Mucosa of stomach (tissue), 1 donor: ENCODE data around the gene PSKH1.
"Not testable (repeated sequence)": the region's sequence is repeated elsewhere in the genome, so short reads cannot be mapped to it uniquely, and the experiment has no call there.

ENCODE experiments used
- H3K27me3 ChIP-seq: one replicate; pipeline ENCODE4 v1.7.0; 2013; ENCODE audit warnings: mild to moderate bottlenecking, low read length; ENCODE audit not compliant: control insufficient read depth, insufficient read depth
- H3K36me3 ChIP-seq: one replicate; pipeline ENCODE4 v1.7.0; 2013; ENCODE audit warnings: low read length; ENCODE audit not compliant: control insufficient read depth, insufficient read depth
- H3K4me1 ChIP-seq: one replicate; pipeline ENCODE4 v1.7.0; 2013; ENCODE audit warnings: mild to moderate bottlenecking, low read length; ENCODE audit not compliant: control insufficient read depth, insufficient read depth
- H3K4me3 ChIP-seq: one replicate; pipeline ENCODE4 v1.7.0; 2013; ENCODE audit warnings: low read length
- H3K9ac ChIP-seq: one replicate; pipeline ENCODE4 v1.7.0; 2013; ENCODE audit warnings: mild to moderate bottlenecking, low read length, moderate library complexity
- H3K9me3 ChIP-seq: one replicate; pipeline ENCODE4 v1.7.0; 2013; ENCODE audit warnings: mild to moderate bottlenecking, low read length, moderate library complexity; ENCODE audit not compliant: control insufficient read depth
- donor health status: Pancreatic carcinoma.

PSKH1 gene

DNA sequence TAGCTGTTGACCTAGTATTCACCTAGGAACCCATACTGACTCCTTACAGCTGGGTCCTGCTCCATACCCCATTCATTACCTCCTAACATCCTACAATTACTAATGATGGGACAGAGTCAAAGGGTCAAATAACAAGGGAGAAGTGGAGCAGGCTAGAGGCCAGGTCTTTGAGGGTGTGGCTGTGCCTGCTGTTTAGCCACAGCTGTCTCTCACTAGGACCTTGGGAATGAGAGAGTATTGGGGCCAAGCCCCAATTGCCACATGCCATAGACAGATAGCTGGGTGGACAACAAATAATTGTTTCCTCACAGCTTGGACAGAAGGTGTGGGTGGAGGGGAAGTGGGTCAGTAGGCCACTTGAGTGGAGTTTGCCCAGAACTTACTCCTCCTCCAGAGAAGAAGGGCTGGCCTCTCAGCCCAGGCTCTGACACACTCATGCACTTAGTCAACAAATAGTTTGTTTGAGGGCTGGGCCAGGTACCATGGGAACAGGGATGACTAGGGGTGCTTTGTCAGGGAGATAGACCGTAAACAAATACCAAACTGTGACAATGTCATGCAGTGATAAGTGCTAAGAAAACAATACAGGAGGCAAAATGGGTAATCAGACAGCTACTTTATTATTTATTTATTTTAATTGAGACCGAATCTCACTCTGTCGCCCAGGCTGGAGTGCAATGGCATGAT is 35.4 kb upstream of the PSKH1 start:
- H3K4me3 ChIP-seq: no peak overlapping the region
- H3K36me3 ChIP-seq: no peaks in the 10 kb centered on the region
- no peaks in the 10 kb centered on the region for H3K9me3 ChIP-seq
- H3K27me3 ChIP-seq: no peaks in the 10 kb centered on the region
- peak overlapping the region; percentile 63 for H3K9ac ChIP-seq
- H3K4me1 ChIP-seq: peaks cover 50% of the 10 kb centered on the region

- Histone ChIP-seq H3K4me3 (no peak overlapping the region), H3K4me1 (peaks cover 58% of the 10 kb centered on the region), H3K36me3 (no peaks in the 10 kb centered on the region), H3K27me3 (no peaks in the 10 kb centered on the region), H3K9ac (peak overlapping the region; percentile 63), H3K9me3 (no peaks in the 10 kb centered on the region)
These were observed 34.6 kb upstream of the PSKH1 start for GRCh38 chr16:67858500-67858899.

DNA sequence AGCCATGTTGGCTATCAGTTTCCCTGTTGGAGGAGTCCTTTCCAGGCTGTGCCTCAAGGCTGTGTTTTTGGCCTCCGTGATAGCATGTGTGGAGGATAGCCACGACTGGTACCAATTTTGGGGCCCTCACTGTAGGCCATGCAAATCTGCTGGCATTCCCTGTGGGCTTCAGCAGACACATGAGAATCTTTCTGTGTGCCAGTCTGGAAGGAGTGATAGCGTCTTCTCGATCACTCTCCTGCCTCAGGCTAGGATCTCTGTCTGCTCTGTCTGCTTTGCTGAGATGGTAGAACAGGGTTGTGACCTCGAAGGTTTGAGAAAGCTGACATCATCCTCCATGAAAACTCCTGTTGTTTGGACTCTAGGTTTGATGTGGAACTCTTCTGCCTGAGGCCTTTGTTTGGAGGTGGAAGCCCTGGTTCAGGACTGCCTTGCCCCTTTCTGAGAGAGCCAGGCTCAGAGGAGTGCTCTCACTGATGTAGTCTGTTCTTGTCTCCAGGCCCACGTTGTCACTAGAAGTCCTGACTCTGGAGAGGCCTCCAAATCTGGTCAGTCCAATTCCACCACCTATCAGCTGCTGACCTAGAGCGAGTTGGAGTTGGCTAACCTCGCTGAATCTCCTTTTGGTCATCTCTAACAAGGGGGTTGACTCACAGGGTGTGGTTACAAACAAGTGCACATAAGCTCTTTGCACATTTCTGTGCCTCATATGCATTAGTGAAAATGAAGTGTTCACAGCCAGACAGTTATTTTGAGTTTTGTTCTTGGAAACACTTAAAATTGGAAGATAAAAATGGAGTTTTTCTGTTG is 32.3 kb upstream of the PSKH1 start:
- Histone ChIP-seq H3K27me3 (no peaks in the 10 kb centered on the region), H3K4me1 (peaks cover 65% of the 10 kb centered on the region), H3K9me3 (no peaks in the 10 kb centered on the region), H3K4me3 (no peak overlapping the region), H3K9ac (no peak overlapping the region), H3K36me3 (no peaks in the 10 kb centered on the region)

DNA sequence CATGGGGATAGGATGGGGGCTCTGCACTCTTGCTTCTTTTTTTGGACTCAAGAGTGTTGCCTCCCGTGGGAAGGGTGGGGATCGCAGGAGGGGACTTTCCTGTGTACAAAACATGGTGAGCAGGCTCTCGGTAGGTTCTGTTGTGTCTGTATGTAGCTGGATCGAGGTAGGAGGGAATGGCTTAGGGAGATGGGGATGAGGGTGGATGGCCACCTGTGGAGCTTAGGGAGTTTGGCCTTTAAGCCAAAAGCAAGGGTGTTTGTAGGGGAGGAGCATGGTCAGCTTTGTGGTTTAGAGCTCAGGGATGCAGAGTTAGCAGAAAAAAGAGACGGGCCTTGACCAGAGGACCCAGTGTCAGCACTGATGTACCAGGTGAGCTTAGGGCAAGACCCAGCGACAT is 31.2 kb upstream of the PSKH1 start:
- Histone ChIP-seq H3K4me3 (no peak overlapping the region), H3K4me1 (peaks cover 60% of the 10 kb centered on the region), H3K36me3 (no peaks in the 10 kb centered on the region), H3K9ac (no peak overlapping the region), H3K9me3 (no peaks in the 10 kb centered on the region), H3K27me3 (no peaks in the 10 kb centered on the region)

DNA sequence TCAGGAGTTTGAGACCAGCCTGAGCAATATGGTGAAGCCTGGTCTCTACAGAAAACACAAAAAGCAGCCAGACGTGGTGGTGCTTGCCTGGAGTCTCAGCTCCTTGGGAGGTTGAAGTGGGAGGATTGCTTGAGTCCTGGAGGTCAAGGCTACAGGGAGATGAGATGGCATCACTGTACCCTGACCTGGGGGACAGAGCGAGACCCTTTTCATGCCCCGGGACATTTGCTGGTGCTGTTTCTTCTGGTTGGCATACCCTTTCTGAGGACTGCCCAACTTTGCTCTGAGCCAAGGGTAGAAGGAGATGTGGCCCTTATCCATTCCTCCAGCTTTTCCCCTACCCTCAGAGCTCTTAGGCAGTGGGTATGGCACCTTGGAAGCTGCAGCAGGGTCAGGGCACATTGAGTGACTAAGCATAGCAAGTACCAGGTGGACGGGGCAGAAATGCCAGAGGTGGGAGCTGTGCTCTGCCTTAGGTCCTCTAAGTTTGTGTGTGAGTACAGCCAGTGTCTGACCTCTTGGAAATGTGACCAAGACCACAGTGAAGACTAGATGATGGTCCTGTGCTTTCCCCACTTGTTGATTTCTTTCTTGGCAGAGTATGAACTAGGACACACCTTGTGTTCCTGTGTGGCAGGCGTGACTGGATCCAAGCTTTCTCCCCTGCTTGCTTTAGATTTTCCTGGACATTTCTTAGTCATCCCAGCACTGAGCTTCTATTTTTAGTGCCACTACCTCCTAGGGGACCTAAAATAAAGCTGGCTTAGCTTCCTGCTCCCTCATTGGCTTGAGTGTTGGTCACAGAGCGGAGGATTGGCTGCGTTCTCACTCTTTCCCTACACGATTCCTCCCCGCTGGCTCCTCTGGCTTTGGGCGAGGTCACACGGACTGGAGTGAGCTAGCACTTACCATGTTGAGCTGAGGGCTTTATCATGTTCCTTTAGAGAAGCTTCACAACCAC is 30.2 kb upstream of the PSKH1 start:
- no peaks in the 10 kb centered on the region for H3K36me3 ChIP-seq
- no peak overlapping the region for H3K4me3 ChIP-seq
- H3K9ac ChIP-seq: peak overlapping the region; percentile 32
- no peaks in the 10 kb centered on the region for H3K27me3 ChIP-seq
- H3K4me1 ChIP-seq: peaks cover 50% of the 10 kb centered on the region
- no peaks in the 10 kb centered on the region for H3K9me3 ChIP-seq

GRCh38 chr16:67864044-67864443 is 29.0 kb upstream of the PSKH1 start:
- not testable (repeated sequence) for H3K27me3 ChIP-seq, H3K9ac ChIP-seq, H3K36me3 ChIP-seq, H3K4me3 ChIP-seq, H3K9me3 ChIP-seq
- H3K4me1 ChIP-seq: peaks cover 42% of the 10 kb centered on the region

DNA sequence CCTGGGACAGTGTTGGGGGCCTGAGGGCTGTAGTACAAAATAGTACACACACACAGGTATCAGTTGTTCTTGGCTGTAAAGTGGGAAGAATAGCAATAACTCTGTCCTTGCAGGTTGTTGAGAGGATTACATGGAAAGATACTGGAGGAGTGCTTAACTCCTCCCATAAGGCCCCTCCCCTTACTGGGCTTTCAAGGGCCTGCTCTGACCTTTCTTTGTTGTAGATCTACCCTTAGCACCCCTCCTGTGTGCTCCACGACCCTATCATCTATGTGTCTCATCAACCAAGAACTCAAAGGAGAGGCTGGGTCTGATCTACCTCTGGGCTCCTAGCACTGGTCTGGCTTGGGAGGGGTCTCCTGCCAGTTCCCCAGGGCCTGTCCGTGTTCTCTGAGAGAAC is 28.5 kb upstream of the PSKH1 start:
- no peaks in the 10 kb centered on the region for H3K27me3 ChIP-seq
- no peak overlapping the region for H3K4me3 ChIP-seq
- no peak overlapping the region for H3K9ac ChIP-seq
- H3K9me3 ChIP-seq: no peaks in the 10 kb centered on the region
- H3K4me1 ChIP-seq: peaks cover 42% of the 10 kb centered on the region
- H3K36me3 ChIP-seq: peaks cover 4% of the 10 kb centered on the region

GRCh38 chr16:67865318-67865717 is 27.7 kb upstream of the PSKH1 start:
- peaks cover 4% of the 10 kb centered on the region for H3K36me3 ChIP-seq
- no peaks in the 10 kb centered on the region for H3K27me3 ChIP-seq
- H3K9me3 ChIP-seq: no peaks in the 10 kb centered on the region
- H3K9ac ChIP-seq: no peak overlapping the region
- no peak overlapping the region for H3K4me3 ChIP-seq
- H3K4me1 ChIP-seq: peaks cover 39% of the 10 kb centered on the region

DNA sequence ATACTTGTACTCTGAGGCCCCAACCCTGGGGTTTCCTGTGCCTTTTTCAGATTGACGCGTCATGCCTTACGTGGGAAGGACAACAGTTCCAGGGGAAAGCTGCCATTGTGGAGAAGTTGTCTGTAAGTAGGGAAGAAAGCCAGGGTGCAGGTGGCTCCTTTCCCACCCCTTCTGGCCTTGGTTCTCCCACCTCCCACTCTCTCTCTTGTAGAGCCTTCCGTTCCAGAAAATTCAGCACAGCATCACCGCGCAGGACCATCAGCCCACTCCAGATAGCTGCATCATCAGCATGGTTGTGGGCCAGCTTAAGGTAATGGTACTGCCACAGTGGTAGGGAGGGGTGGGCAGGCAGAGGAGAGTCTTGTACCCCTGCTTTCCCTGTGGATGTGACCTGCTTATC is 24.8 kb upstream of the PSKH1 start:
- no peaks in the 10 kb centered on the region for H3K27me3 ChIP-seq
- peaks cover 4% of the 10 kb centered on the region for H3K36me3 ChIP-seq
- H3K9me3 ChIP-seq: no peaks in the 10 kb centered on the region
- no peak overlapping the region for H3K9ac ChIP-seq
- H3K4me1 ChIP-seq: peaks cover 17% of the 10 kb centered on the region
- H3K4me3 ChIP-seq: no peak overlapping the region

- H3K9ac ChIP-seq: no peak overlapping the region
- H3K4me3 ChIP-seq: no peak overlapping the region
- peaks cover 4% of the 10 kb centered on the region for H3K36me3 ChIP-seq
- H3K4me1 ChIP-seq: peaks cover 17% of the 10 kb centered on the region
- H3K9me3 ChIP-seq: no peaks in the 10 kb centered on the region
- no peaks in the 10 kb centered on the region for H3K27me3 ChIP-seq
These were observed 23.4 kb upstream of the PSKH1 start for GRCh38 chr16:67869653-67870052.

- peaks cover 4% of the 10 kb centered on the region for H3K36me3 ChIP-seq
- no peaks in the 10 kb centered on the region for H3K9me3 ChIP-seq
- no peak overlapping the region for H3K4me3 ChIP-seq
- H3K4me1 ChIP-seq: peaks cover 24% of the 10 kb centered on the region
- no peaks in the 10 kb centered on the region for H3K27me3 ChIP-seq
- no peak overlapping the region for H3K9ac ChIP-seq
These were observed 21.8 kb upstream of the PSKH1 start for GRCh38 chr16:67871256-67871655.
